ENCODE results near the gene BRINP1.

The BRINP1 gene

GRCh38 chr9:119318371-119318770, 50.9 kb downstream of the BRINP1 start:
- no peak overlapping the region for H3K27ac ChIP-seq
- TF ChIP-seq CTCF (IDR thresholded peaks at IDR 0.05) (no peak), ZFX (IDR thresholded peaks at IDR 0.05; ENCODE audit: borderline replicate concordance) (no peak)

GRCh38 chr9:119313846-119314245, 55.4 kb downstream of the BRINP1 start:
- TF ChIP-seq ZFX (IDR thresholded peaks at IDR 0.05; ENCODE audit: borderline replicate concordance) (no peak), CTCF (IDR thresholded peaks at IDR 0.05) (no peak)
- no peak overlapping the region for H3K27ac ChIP-seq

GRCh38 chr9:119310741-119311140, 58.5 kb downstream of the BRINP1 start:
- no peak for TF ChIP-seq CTCF (IDR thresholded peaks at IDR 0.05)
- no peak for TF ChIP-seq ZFX (IDR thresholded peaks at IDR 0.05; ENCODE audit: borderline replicate concordance)

GRCh38 chr9:119307471-119307870, 61.8 kb downstream of the BRINP1 start:
- TF ChIP-seq CTCF (IDR thresholded peaks at IDR 0.05) (no peak), ZFX (IDR thresholded peaks at IDR 0.05; ENCODE audit: borderline replicate concordance) (no peak)
- no peak overlapping the region for H3K27ac ChIP-seq

More at GRCh38 chr9:119310741-119311140, 58.5 kb downstream of the BRINP1 start:
- no peak overlapping the region for H3K27ac ChIP-seq

GRCh38 chr9:119304555-119304954, 64.7 kb downstream of the BRINP1 start:
- TF ChIP-seq ZFX (IDR thresholded peaks at IDR 0.05; ENCODE audit: borderline replicate concordance) (no peak), CTCF (IDR thresholded peaks at IDR 0.05) (no peak)
- no peak overlapping the region for H3K27ac ChIP-seq

- TF ChIP-seq ZFX (IDR thresholded peaks at IDR 0.05; ENCODE audit: borderline replicate concordance) (no peak), CTCF (IDR thresholded peaks at IDR 0.05) (no peak)
Observed at GRCh38 chr9:119302988-119303698, 66.1 kb downstream of the BRINP1 start.

GRCh38 chr9:119298076-119298853, 71.0 kb downstream of the BRINP1 start:
- TF ChIP-seq ZFX (IDR thresholded peaks at IDR 0.05; ENCODE audit: borderline replicate concordance): no peak
- no peak for TF ChIP-seq CTCF (IDR thresholded peaks at IDR 0.05)
- H3K27ac ChIP-seq: no peak overlapping the region

More at GRCh38 chr9:119302988-119303698, 66.1 kb downstream of the BRINP1 start:
- H3K27ac ChIP-seq: no peak overlapping the region
